Measurements from ENCODE around the gene OR10W1. TPM values are rescaled to one million over a fixed set of nuclear protein-coding genes. Genes with fewer than 3 reads are reported as not detected.

OR10W1 gene
- total RNA-seq, 3 donors from 2014 or later = not detected

DNA sequence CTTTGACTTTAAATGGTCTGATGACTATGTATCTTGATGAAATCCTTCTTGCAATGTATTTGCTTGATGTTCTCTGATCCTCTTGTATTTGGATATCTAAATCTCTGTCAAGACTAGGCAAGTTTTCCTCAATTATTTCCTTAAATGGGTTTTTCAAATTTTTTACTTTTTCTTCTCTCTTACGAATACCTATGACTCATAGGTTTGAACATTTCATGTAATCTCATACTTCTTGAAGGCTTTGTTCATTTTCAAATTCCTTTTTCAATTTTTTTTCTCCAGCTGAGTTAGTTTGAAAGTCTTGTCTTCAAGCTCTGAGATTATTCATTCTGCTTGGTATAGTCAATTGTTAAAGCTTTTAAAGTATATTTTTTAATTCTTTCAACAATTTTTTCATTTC lies 13.1 kb downstream of the OR10W1 start:
- no peak for TF ChIP-seq POLR2A (IDR thresholded peaks at IDR 0.05)
- no peak for TF ChIP-seq POLR2AphosphoS5 (IDR thresholded peaks at IDR 0.05)
- TF ChIP-seq, protein P1, sequence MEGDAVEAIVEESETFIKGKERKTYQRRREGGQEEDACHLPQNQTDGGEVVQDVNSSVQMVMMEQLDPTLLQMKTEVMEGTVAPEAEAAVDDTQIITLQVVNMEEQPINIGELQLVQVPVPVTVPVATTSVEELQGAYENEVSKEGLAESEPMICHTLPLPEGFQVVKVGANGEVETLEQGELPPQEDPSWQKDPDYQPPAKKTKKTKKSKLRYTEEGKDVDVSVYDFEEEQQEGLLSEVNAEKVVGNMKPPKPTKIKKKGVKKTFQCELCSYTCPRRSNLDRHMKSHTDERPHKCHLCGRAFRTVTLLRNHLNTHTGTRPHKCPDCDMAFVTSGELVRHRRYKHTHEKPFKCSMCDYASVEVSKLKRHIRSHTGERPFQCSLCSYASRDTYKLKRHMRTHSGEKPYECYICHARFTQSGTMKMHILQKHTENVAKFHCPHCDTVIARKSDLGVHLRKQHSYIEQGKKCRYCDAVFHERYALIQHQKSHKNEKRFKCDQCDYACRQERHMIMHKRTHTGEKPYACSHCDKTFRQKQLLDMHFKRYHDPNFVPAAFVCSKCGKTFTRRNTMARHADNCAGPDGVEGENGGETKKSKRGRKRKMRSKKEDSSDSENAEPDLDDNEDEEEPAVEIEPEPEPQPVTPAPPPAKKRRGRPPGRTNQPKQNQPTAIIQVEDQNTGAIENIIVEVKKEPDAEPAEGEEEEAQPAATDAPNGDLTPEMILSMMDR (IDR thresholded peaks at IDR 0.05) = no peak
- no peak overlapping the region for H3K4me3 ChIP-seq

DNA sequence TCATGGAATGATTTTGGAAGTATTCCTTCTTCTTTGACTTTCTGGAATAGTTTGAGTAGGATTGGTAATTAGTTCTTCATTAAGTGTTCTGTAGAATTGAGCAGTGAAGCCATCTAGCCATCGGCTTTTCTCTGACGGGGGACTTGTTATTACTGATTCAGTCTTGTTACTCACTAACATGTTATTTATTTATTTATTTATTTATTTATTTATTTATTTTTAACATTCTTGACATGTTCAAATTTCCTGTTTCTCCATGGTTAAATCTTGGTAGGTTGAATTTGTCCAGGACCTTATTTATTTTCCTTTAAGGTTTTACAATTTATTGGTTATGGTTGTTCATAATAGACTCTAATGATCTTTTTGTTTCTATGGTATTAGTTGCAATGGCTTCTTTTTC lies 24.1 kb downstream of the OR10W1 start:
- Histone ChIP-seq H3K4me3 (no peak overlapping the region), H3K27ac (no peak overlapping the region), H3K36me3 (no peaks in the 10 kb centered on the region), H3K9me3 (peaks cover 0 to 23% of the 10 kb centered on the region in 2 donors), H3K4me1 (no peaks in the 10 kb centered on the region), H3K27me3 (no peaks in the 10 kb centered on the region)
- DNase-seq (ENCODE audit: low spot score in 2 of 2) = no peak
- TF ChIP-seq, protein P1 (IDR thresholded peaks at IDR 0.05) = no peak
- TF ChIP-seq POLR2A (IDR thresholded peaks at IDR 0.05) (no peak), POLR2AphosphoS5 (IDR thresholded peaks at IDR 0.05) (no peak)
- intact Hi-C loops (cut with DNase I; ENCODE audit: low total_unique reads) = no loop called here

More for the DNA sequence above, 13.1 kb downstream of the OR10W1 start:
- Histone ChIP-seq H3K36me3 (no peaks in the 10 kb centered on the region), H3K4me1 (no peaks in the 10 kb centered on the region), H3K27ac (no peak overlapping the region), H3K27me3 (no peaks in the 10 kb centered on the region), H3K9me3 (peaks cover 8 to 56% of the 10 kb centered on the region in 2 donors)
- intact Hi-C loops (cut with DNase I; ENCODE audit: low total_unique reads) = no loop called here
- no peak for DNase-seq (ENCODE audit: low spot score in 2 of 2)

DNA sequence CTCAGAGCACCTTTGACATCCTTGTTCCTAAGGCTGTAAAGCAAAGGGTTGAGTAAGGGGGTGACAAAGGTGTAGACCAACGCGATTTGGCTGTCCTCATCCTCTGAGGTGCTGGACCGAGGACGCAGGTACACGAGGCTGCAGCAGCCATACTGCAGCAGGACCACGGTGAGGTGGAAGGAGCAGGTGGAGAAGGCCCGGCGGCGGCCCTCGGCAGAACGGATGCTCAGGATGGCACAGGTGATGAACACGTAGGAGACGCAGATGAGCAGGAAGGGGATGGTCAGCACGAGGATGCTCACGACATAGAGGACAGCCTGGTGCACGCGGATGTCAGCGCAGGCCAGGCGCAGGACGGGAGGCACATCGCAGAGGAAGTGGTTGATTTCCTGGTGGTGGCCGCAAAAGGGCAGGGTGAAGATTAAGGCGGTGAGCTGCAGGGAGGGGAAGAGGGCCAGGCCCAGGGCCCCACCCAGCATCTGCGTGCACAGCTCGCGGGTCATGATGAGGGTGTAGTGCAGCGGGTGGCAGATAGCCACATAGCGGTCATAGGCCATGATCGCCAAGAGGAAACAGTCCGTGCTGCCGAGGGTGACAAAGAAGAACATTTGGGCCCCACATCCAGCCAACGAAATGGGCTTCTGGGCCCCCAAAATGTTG lies 40.0 kb downstream of the OR10W1 start:
- no peaks in the 10 kb centered on the region for H3K36me3 ChIP-seq
- no peaks in the 10 kb centered on the region for H3K4me1 ChIP-seq
- TF ChIP-seq POLR2A (IDR thresholded peaks at IDR 0.05) = no peak
- TF ChIP-seq, protein P1 (IDR thresholded peaks at IDR 0.05) = no peak
- TF ChIP-seq POLR2AphosphoS5 (IDR thresholded peaks at IDR 0.05) = no peak
- no peak overlapping the region for H3K4me3 ChIP-seq
- DNase-seq (ENCODE audit: low spot score in 2 of 2) = no peak
- no peaks in the 10 kb centered on the region for H3K9me3 ChIP-seq
- H3K27ac ChIP-seq = no peak overlapping the region
- intact Hi-C loops (cut with DNase I; ENCODE audit: low total_unique reads) = no loop called here
- no peaks in the 10 kb centered on the region for H3K27me3 ChIP-seq

DNA sequence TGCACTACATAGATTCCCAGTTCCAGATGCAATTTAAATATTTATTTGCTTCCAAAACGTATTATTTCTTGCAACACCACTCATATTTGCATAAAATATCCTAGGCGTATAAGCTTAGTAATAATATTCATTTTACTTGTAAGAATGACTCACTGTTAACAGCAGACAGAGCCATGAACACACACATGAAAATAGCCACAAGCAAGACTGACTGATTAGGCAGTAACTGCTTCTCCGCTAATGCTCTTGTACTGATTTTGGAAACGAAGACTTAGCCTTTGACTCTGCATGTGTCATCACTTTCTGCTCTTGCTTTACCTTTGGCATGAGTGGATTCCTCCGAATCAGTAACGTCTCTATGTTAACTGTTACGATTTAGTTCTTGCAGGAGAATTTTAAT lies 45.3 kb downstream of the OR10W1 start:
- Histone ChIP-seq H3K9me3 (no peaks in the 10 kb centered on the region), H3K4me3 (no peak overlapping the region)
- intact Hi-C loops (cut with DNase I; ENCODE audit: low total_unique reads) = no loop called here

More for the DNA sequence above, 45.3 kb downstream of the OR10W1 start:
- H3K4me1 ChIP-seq = no peaks in the 10 kb centered on the region
- no peaks in the 10 kb centered on the region for H3K27me3 ChIP-seq
- H3K36me3 ChIP-seq = no peaks in the 10 kb centered on the region
- TF ChIP-seq, protein P1 (IDR thresholded peaks at IDR 0.05) = no peak
- TF ChIP-seq POLR2AphosphoS5 (IDR thresholded peaks at IDR 0.05) (no peak), POLR2A (IDR thresholded peaks at IDR 0.05) (no peak)
- no peak overlapping the region for H3K27ac ChIP-seq
- no peak for DNase-seq (ENCODE audit: low spot score in 2 of 2)

Other genes with a start within 250 kb of the OR10W1 start
- gene OR9Q1, start 244.4 kb downstream of the OR10W1 start, total RNA-seq = not detected
- gene OR6Q1, start 237.3 kb downstream of the OR10W1 start, total RNA-seq = not detected
- not detected for gene OR9I1, start 142.7 kb downstream of the OR10W1 start, total RNA-seq
- gene OR9Q2, start 79.2 kb downstream of the OR10W1 start, total RNA-seq = not detected
- gene OR1S2, start 64.1 kb downstream of the OR10W1 start, total RNA-seq = not detected
- gene OR1S1, start 55.5 kb downstream of the OR10W1 start, total RNA-seq = not detected
- not detected for gene OR10Q1, start 39.3 kb downstream of the OR10W1 start, total RNA-seq
- not detected for gene OR5B17, start 90.8 kb upstream of the OR10W1 start, total RNA-seq
- not detected for gene OR5B3, start 138.6 kb upstream of the OR10W1 start, total RNA-seq
- not detected for gene OR5B2, start 159.9 kb upstream of the OR10W1 start, total RNA-seq
- gene OR5B12, start 174.0 kb upstream of the OR10W1 start, total RNA-seq = not detected
- gene OR5B21, start 239.8 kb upstream of the OR10W1 start, total RNA-seq = not detected

Data from breast epithelium (tissue), 4 donors.